ENCODE results near the gene RASGRF1. TPM values are rescaled to one million over a fixed set of nuclear protein-coding genes. Genes with fewer than 3 reads are reported as not detected.

RASGRF1 gene
- total RNA-seq, 1 experiment from 2014 or later: 0.59 TPM

- no peaks in the 10 kb centered on the region for H3K36me3 ChIP-seq (ENCODE audit: control insufficient read depth, insufficient read depth, low read length)
- in situ Hi-C loops (cut with HindIII; ENCODE audit: low pct_unique_long_range_greater_than_20kb, low sequenced_read_pairs): no loop called here
- H3K27me3 ChIP-seq (ENCODE audit: control insufficient read depth, insufficient read depth, low read length): peaks cover 10% of the 10 kb centered on the region; the same call in 1 of the 2 replicates
- TF ChIP-seq SIN3A (IDR thresholded peaks at IDR 0.05; ENCODE audit: borderline replicate concordance, insufficient read depth, low read depth, low read length): no peak
- TF ChIP-seq, protein P1, sequence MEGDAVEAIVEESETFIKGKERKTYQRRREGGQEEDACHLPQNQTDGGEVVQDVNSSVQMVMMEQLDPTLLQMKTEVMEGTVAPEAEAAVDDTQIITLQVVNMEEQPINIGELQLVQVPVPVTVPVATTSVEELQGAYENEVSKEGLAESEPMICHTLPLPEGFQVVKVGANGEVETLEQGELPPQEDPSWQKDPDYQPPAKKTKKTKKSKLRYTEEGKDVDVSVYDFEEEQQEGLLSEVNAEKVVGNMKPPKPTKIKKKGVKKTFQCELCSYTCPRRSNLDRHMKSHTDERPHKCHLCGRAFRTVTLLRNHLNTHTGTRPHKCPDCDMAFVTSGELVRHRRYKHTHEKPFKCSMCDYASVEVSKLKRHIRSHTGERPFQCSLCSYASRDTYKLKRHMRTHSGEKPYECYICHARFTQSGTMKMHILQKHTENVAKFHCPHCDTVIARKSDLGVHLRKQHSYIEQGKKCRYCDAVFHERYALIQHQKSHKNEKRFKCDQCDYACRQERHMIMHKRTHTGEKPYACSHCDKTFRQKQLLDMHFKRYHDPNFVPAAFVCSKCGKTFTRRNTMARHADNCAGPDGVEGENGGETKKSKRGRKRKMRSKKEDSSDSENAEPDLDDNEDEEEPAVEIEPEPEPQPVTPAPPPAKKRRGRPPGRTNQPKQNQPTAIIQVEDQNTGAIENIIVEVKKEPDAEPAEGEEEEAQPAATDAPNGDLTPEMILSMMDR (IDR thresholded peaks at IDR 0.05): peak; percentile 16; the same call in 1 of the 2 replicates
- TF ChIP-seq TCF7L2 (IDR thresholded peaks at IDR 0.05; ENCODE audit: low read depth, low read length): no peak
- TF ChIP-seq REST (IDR thresholded peaks at IDR 0.05; ENCODE audit: insufficient read depth in 1 of 2, low read depth in 2 of 2, low read length in 1 of 2): no peak
- no peak for TF ChIP-seq POLR2AphosphoS5 (IDR thresholded peaks at IDR 0.05; ENCODE audit: low read depth, low read length)
- BruUV-seq (replicated peaks): no TSS peak
- DNase-seq (ENCODE audit: low read depth, low spot score) (no peak), ATAC-seq (no peak)
- H3K4me3 ChIP-seq (ENCODE audit: low read depth in 2 of 2, low read length in 2 of 2): no peak overlapping the region
- no peaks in the 10 kb centered on the region for H3K4me1 ChIP-seq (ENCODE audit: control insufficient read depth, insufficient read depth, low read length)
- ChIA-PET POLR2A (no interaction called here), CTCF (interaction anchor here (0.6 to 1.1 kb wide), 2 partner anchors 15 to 54 kb away, joined by 3 to 5 read pairs; no protein-coding TSS in a partner anchor)
- intact Hi-C loops (cut with micrococcal nuclease; ENCODE audit: unreplicated experiment): no loop called here
- H3K9me3 ChIP-seq (ENCODE audit: control insufficient read depth, insufficient read depth, low read depth, low read length): no peaks in the 10 kb centered on the region
- no peak overlapping the region for H3K27ac ChIP-seq (ENCODE audit: low read length)
Observed at GRCh38 chr15:79130535-79131130, 40.1 kb upstream of the RASGRF1 start.

DNA sequence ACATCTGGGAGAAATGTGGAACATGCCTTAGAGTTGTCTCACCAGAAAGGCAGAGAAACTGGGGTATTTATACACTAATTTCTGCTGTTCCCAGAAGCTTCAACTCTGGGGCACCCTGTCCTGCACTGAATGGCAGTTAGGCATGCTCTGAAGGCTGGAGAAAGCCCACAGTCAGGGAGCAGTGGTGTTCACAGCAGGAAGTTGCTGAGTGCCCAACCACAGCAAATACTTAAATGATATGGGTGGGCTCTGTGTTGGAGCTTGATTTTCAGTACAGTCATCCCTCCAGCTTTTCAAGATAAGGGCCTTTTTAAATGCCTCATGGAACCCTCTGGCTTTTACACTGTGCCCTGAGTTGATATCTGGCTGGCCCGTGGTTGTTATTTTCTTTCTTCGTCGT is 38.7 kb upstream of the RASGRF1 start:
- no peak for ATAC-seq
- no peak overlapping the region for H3K27ac ChIP-seq (ENCODE audit: low read length)
- no peaks in the 10 kb centered on the region for H3K4me1 ChIP-seq (ENCODE audit: control insufficient read depth, insufficient read depth, low read length)
- ChIA-PET CTCF (no interaction called here), POLR2A (no interaction called here)
- no peaks in the 10 kb centered on the region for H3K36me3 ChIP-seq (ENCODE audit: control insufficient read depth, insufficient read depth, low read length)
- peaks cover 5% of the 10 kb centered on the region; the same call in 1 of the 2 replicates for H3K27me3 ChIP-seq (ENCODE audit: control insufficient read depth, insufficient read depth, low read length)
- H3K4me3 ChIP-seq (ENCODE audit: low read depth in 2 of 2, low read length in 2 of 2): no peak overlapping the region
- intact Hi-C loops (cut with micrococcal nuclease; ENCODE audit: unreplicated experiment): no loop called here
- in situ Hi-C loops (cut with HindIII; ENCODE audit: low pct_unique_long_range_greater_than_20kb, low sequenced_read_pairs): no loop called here
- BruUV-seq (replicated peaks): no TSS peak
- TF ChIP-seq POLR2AphosphoS5 (IDR thresholded peaks at IDR 0.05; ENCODE audit: low read depth, low read length) (no peak), TCF7L2 (IDR thresholded peaks at IDR 0.05; ENCODE audit: low read depth, low read length) (no peak), SIN3A (IDR thresholded peaks at IDR 0.05; ENCODE audit: borderline replicate concordance, insufficient read depth, low read depth, low read length) (no peak), REST (IDR thresholded peaks at IDR 0.05; ENCODE audit: insufficient read depth in 1 of 2, low read depth in 2 of 2, low read length in 1 of 2) (no peak)
- TF ChIP-seq, protein P1 (IDR thresholded peaks at IDR 0.05): no peak
- no peaks in the 10 kb centered on the region for H3K9me3 ChIP-seq (ENCODE audit: control insufficient read depth, insufficient read depth, low read depth, low read length)
- DNase-seq (ENCODE audit: low read depth, low spot score): no peak

All from Panc1 (cell line).